HEK293T (cell line): Measurements from ENCODE around the gene VSIG10L.

ENCODE experiments used
- CTCF ChIA-PET: fragments of 350-600 bp; formaldehyde crosslinking; extraction: SDS; loops from one replicate; lab custom pipeline; 2021; ENCODE audit warnings: antibody characterized with exemption, inconsistent platforms; lab: Yijun Ruan, JAX
- POLR2A ChIA-PET: fragments of 350-600 bp; formaldehyde crosslinking; extraction: SDS; loops from one replicate; lab custom pipeline; 2020; ENCODE audit warnings: antibody characterized with exemption, inconsistent platforms; lab: Yijun Ruan, JAX
- DNase-seq: peaks from one replicate; pipeline ENCODE4 v3.0.0; 2012; ENCODE audit warnings: mixed read lengths; ENCODE audit errors: extremely low spot score
- ARNT ChIP-seq: fragments of 450-650 bp; IDR thresholded peaks from 2 replicates; pipeline ENCODE4 v1.6.1; 2017; ENCODE audit warnings: mild to moderate bottlenecking
- BHLHE40 ChIP-seq: fragments of 450-650 bp; IDR thresholded peaks from 2 replicates; pipeline ENCODE4 v1.6.1; 2016; ENCODE audit warnings: mild to moderate bottlenecking, moderate library complexity, borderline replicate concordance
- CTBP1 ChIP-seq: fragments of 450-650 bp; IDR thresholded peaks from 2 replicates; pipeline ENCODE4 v1.6.1; 2016; ENCODE audit warnings: borderline replicate concordance
- ELF4 ChIP-seq: fragments of 450-650 bp; IDR thresholded peaks from 2 replicates; pipeline ENCODE4 v1.6.1; 2017; ENCODE audit warnings: antibody characterized with exemption
- FOXA1 ChIP-seq: fragments of 450-650 bp; IDR thresholded peaks from 2 replicates; pipeline ENCODE4 v1.6.1; 2016; ENCODE audit warnings: mild to moderate bottlenecking
- FOXK2 ChIP-seq: fragments of 450-650 bp; IDR thresholded peaks from 2 replicates; pipeline ENCODE4 v1.6.1; 2016; ENCODE audit warnings: mild to moderate bottlenecking
- FOXM1 ChIP-seq: fragments of 450-650 bp; IDR thresholded peaks from 2 replicates; pipeline ENCODE4 v1.6.1; 2017; ENCODE audit warnings: mild to moderate bottlenecking, borderline replicate concordance
- HDGF ChIP-seq: fragments of 450-650 bp; IDR thresholded peaks from 2 replicates; pipeline ENCODE4 v1.6.1; 2017; ENCODE audit warnings: antibody characterized with exemption, borderline replicate concordance
- L3MBTL2 ChIP-seq: fragments of 450-650 bp; conservative IDR thresholded peaks from 2 replicates; pipeline ENCODE4 v1.6.1; 2016; ENCODE audit warnings: mild to moderate bottlenecking
- LEF1 ChIP-seq: fragments of 450-650 bp; IDR thresholded peaks from 2 replicates; pipeline ENCODE4 v1.6.1; 2017; ENCODE audit warnings: mild to moderate bottlenecking, borderline replicate concordance
- NFRKB ChIP-seq: fragments of 450-650 bp; IDR thresholded peaks from 2 replicates; pipeline ENCODE4 v1.6.1; 2016; ENCODE audit warnings: mild to moderate bottlenecking, moderate library complexity
- PKNOX1 ChIP-seq: fragments of 450-650 bp; IDR thresholded peaks from 2 replicates; pipeline ENCODE4 v1.6.1; 2016
- SP1 ChIP-seq: fragments of 450-650 bp; IDR thresholded peaks from 2 replicates; pipeline ENCODE4 v1.6.1; 2017
- SUZ12 ChIP-seq: fragments of 450-650 bp; IDR thresholded peaks from 2 replicates; pipeline ENCODE4 v1.6.1; 2016; ENCODE audit warnings: mild to moderate bottlenecking
- TARDBP ChIP-seq: fragments of 450-650 bp; IDR thresholded peaks from 2 replicates; pipeline ENCODE4 v1.6.1; 2016
- ZNF384 ChIP-seq: fragments of 450-650 bp; IDR thresholded peaks from 2 replicates; pipeline ENCODE4 v1.6.1; 2016

VSIG10L gene

GRCh38 chr19:51339687-51340656, 2.0 kb downstream of the VSIG10L start:
- ChIA-PET POLR2A (interaction anchor here (0.5 to 5.9 kb wide), 8 partner anchors 10 to 54 kb away, joined by 3 to 40 read pairs (median 4); partner anchors contain the start of gene ETFB), CTCF (interaction anchor here (0.6 to 1.1 kb wide), 2 partner anchors 26 to 41 kb away, joined by 3 to 6 read pairs; partner anchors contain the start of gene ETFB)
- DNase-seq: peak; percentile 98
- TF ChIP-seq ELF4 (no peak), HDGF (no peak), FOXK2 (no peak), NFRKB (no peak), LEF1 (no peak), CTBP1 (no peak), ZNF384 (no peak), L3MBTL2 (peak; percentile 81), FOXA1 (no peak), SUZ12 (no peak), BHLHE40 (no peak), ARNT (no peak), PKNOX1 (peak; percentile 92)

GRCh38 chr19:51339313-51339686, 2.6 kb downstream of the VSIG10L start:
- DNase-seq: no peak
- POLR2A ChIA-PET: interaction anchor here (0.5 to 5.9 kb wide), 7 partner anchors 10 to 55 kb away, joined by 3 to 40 read pairs (median 5); partner anchors contain the start of gene ETFB
- CTCF ChIA-PET: interaction anchor here (0.6 to 1.1 kb wide), 2 partner anchors 27 to 42 kb away, joined by 3 to 6 read pairs; partner anchors contain the start of gene ETFB
- TF ChIP-seq PKNOX1 (no peak), SUZ12 (no peak), ZNF384 (no peak), NFRKB (no peak), ELF4 (no peak), HDGF (no peak), FOXK2 (no peak), L3MBTL2 (no peak), BHLHE40 (no peak), FOXA1 (no peak), ARNT (no peak)

GRCh38 chr19:51338563-51339312, 3.2 kb downstream of the VSIG10L start:
- no peak for TF ChIP-seq FOXA1
- peak; percentile 61 for TF ChIP-seq L3MBTL2
- POLR2A ChIA-PET: interaction anchor here (1.0 to 5.9 kb wide), 5 partner anchors 27 to 56 kb away, joined by 3 to 40 read pairs (median 5); partner anchors contain the start of gene ETFB
- CTCF ChIA-PET: interaction anchor here (0.6 to 1.1 kb wide), 2 partner anchors 10 to 42 kb away, joined by 3 read pairs; no protein-coding TSS in a partner anchor
- DNase-seq: peak; percentile 82

- no peak for TF ChIP-seq ARNT
- TF ChIP-seq LEF1: no peak
- no peak for TF ChIP-seq HDGF
- TF ChIP-seq FOXK2: no peak
- TF ChIP-seq SUZ12: no peak
- no peak for TF ChIP-seq BHLHE40
- TF ChIP-seq CTBP1: no peak
- TF ChIP-seq FOXM1: no peak
- TF ChIP-seq ZNF384: no peak
- no peak for TF ChIP-seq NFRKB
- TF ChIP-seq FOXA1: no peak
- no peak for TF ChIP-seq PKNOX1
- TF ChIP-seq SP1: no peak
- no peak for TF ChIP-seq ELF4
- no peak for TF ChIP-seq TARDBP
- TF ChIP-seq L3MBTL2: no peak
- POLR2A ChIA-PET: interaction anchor here (1.0 kb wide), 1 partner anchor 57 kb away, joined by 3 read pairs; no protein-coding TSS in a partner anchor
- CTCF ChIA-PET: interaction anchor here (0.6 kb wide), 2 partner anchors 9 to 40 kb away, joined by 3 to 4 read pairs; no protein-coding TSS in a partner anchor
- no peak for DNase-seq
Measured at GRCh38 chr19:51337861-51338562, 3.9 kb downstream of the VSIG10L start.

- CTCF ChIA-PET: interaction anchor here (0.6 kb wide), 1 partner anchor 41 kb away, joined by 4 read pairs; no protein-coding TSS in a partner anchor
- TF ChIP-seq TARDBP: no peak
- TF ChIP-seq NFRKB: no peak
- TF ChIP-seq ARNT: no peak
- no peak for TF ChIP-seq FOXM1
- TF ChIP-seq PKNOX1: no peak
- TF ChIP-seq L3MBTL2: no peak
- no peak for TF ChIP-seq FOXK2
- no peak for TF ChIP-seq FOXA1
- TF ChIP-seq SP1: no peak
- TF ChIP-seq LEF1: no peak
- TF ChIP-seq ZNF384: no peak
- no peak for TF ChIP-seq SUZ12
- no peak for TF ChIP-seq HDGF
- POLR2A ChIA-PET: interaction anchor here (1.0 kb wide), 1 partner anchor 58 kb away, joined by 3 read pairs; no protein-coding TSS in a partner anchor
- no peak for DNase-seq
Measured at GRCh38 chr19:51337141-51337860, 4.6 kb downstream of the VSIG10L start.
